H9 (cell line): ENCODE data around the gene TEK. TPM values are rescaled to one million over a fixed set of nuclear protein-coding genes. Genes with fewer than 3 reads are reported as not detected.

Source experiments
- DNase-seq: peaks from one replicate; pipeline ENCODE4 v3.0.0-alpha.2; 2017
- H2AFZ ChIP-seq: one replicate; pipeline ENCODE4 v1.6.1; 2013; ENCODE audit warnings: mild to moderate bottlenecking, low read length, control low read depth, moderate library complexity
- H2AK5ac ChIP-seq: 2 replicates; pipeline ENCODE4 v1.6.1; 2013; ENCODE audit warnings: low read length, control low read depth, mixed read lengths; ENCODE audit not compliant: insufficient read length
- H2BK120ac ChIP-seq: one replicate; pipeline ENCODE4 v1.6.1; 2013; ENCODE audit warnings: low read depth, mild to moderate bottlenecking, low read length, control low read depth, inconsistent platforms; ENCODE audit not compliant: poor library complexity, severe bottlenecking
- H2BK12ac ChIP-seq: 2 replicates; pipeline ENCODE4 v1.6.1; 2013; ENCODE audit warnings: low read length, control low read depth, mixed read lengths, low read depth; ENCODE audit not compliant: insufficient read length
- H2BK15ac ChIP-seq: 2 replicates; pipeline ENCODE4 v1.6.1; 2013; ENCODE audit warnings: low read depth, low read length, control low read depth
- H2BK20ac ChIP-seq: one replicate; pipeline ENCODE4 v1.6.1; 2013; ENCODE audit warnings: low read depth, mild to moderate bottlenecking, low read length, control low read depth, inconsistent platforms; ENCODE audit not compliant: poor library complexity, severe bottlenecking
- H2BK5ac ChIP-seq: 2 replicates; pipeline ENCODE4 v1.6.1; 2013; ENCODE audit warnings: low read length, control low read depth, mixed read lengths; ENCODE audit not compliant: insufficient read length
- H3K14ac ChIP-seq: 2 replicates; pipeline ENCODE4 v1.6.1; 2013; ENCODE audit warnings: low read length, control low read depth; ENCODE audit not compliant: insufficient read depth
- H3K18ac ChIP-seq: 2 replicates; pipeline ENCODE4 v1.6.1; 2013; ENCODE audit warnings: low read depth, mild to moderate bottlenecking, mixed read lengths, low read length, control low read depth; ENCODE audit not compliant: insufficient read length
- H3K23ac ChIP-seq: 2 replicates; pipeline ENCODE4 v1.6.1; 2013; ENCODE audit warnings: low read length, control low read depth, mixed read lengths, low read depth; ENCODE audit not compliant: insufficient read length
- H3K23me2 ChIP-seq: 2 replicates; pipeline ENCODE4 v1.6.1; 2013; ENCODE audit warnings: low read depth, mild to moderate bottlenecking, mixed read lengths, low read length, control low read depth; ENCODE audit not compliant: insufficient read length, poor library complexity, severe bottlenecking
- H3K27ac ChIP-seq: 2 replicates; pipeline ENCODE4 v1.5.1; 2013; ENCODE audit warnings: low read length, control low read depth, mixed read lengths, low read depth; ENCODE audit not compliant: insufficient read length
- H3K27me3 ChIP-seq: 2 replicates; pipeline ENCODE4 v1.6.1; 2013; ENCODE audit warnings: low read length, control low read depth, inconsistent platforms; ENCODE audit not compliant: insufficient read depth
- H3K4ac ChIP-seq: 2 replicates; pipeline ENCODE4 v1.6.1; 2013; ENCODE audit warnings: low read depth, mild to moderate bottlenecking, control low read depth, inconsistent platforms, low read length, moderate library complexity
- H3K4me1 ChIP-seq: 2 replicates; pipeline ENCODE4 v1.6.1; 2013; ENCODE audit warnings: low read length, control low read depth, inconsistent platforms; ENCODE audit not compliant: insufficient read depth
- H3K4me2 ChIP-seq: 2 replicates; pipeline ENCODE4 v1.6.1; 2013; ENCODE audit warnings: low read length, control low read depth, mixed read lengths; ENCODE audit not compliant: insufficient read length, insufficient read depth
- H3K56ac ChIP-seq: 2 replicates; pipeline ENCODE4 v1.6.1; 2013; ENCODE audit warnings: low read depth, mild to moderate bottlenecking, mixed read lengths, low read length, control low read depth; ENCODE audit not compliant: insufficient read length
- H3K79me1 ChIP-seq: 2 replicates; pipeline ENCODE4 v1.6.1; 2013; ENCODE audit warnings: low read depth, mild to moderate bottlenecking, moderate library complexity, low read length, control low read depth, inconsistent platforms; ENCODE audit not compliant: insufficient read depth, poor library complexity, severe bottlenecking
- H3K79me2 ChIP-seq: 2 replicates; pipeline ENCODE4 v1.6.1; 2013; ENCODE audit warnings: low read length, control low read depth, inconsistent platforms; ENCODE audit not compliant: insufficient read depth
- H3K9ac ChIP-seq: 2 replicates; pipeline ENCODE4 v1.6.1; 2013; ENCODE audit warnings: low read length, control low read depth, mixed read lengths; ENCODE audit not compliant: insufficient read length; ENCODE audit errors: extremely low read depth
- H3K9me3 ChIP-seq: one replicate; pipeline ENCODE4 v1.6.1; 2013; ENCODE audit warnings: low read depth, low read length, inconsistent platforms; ENCODE audit not compliant: control insufficient read depth
- H3T11ph ChIP-seq: one replicate; pipeline ENCODE4 v1.6.1; 2013; ENCODE audit warnings: mild to moderate bottlenecking, low read length, control low read depth, inconsistent platforms
- H4K20me1 ChIP-seq: one replicate; pipeline ENCODE4 v1.6.1; 2013; ENCODE audit not compliant: control insufficient read depth, insufficient read length, insufficient read depth
- H4K5ac ChIP-seq: 2 replicates; pipeline ENCODE4 v1.6.1; 2013; ENCODE audit warnings: low read depth, mild to moderate bottlenecking, mixed read lengths, low read length, control low read depth; ENCODE audit not compliant: insufficient read length
- H4K8ac ChIP-seq: replicated peaks from 2 replicates; pipeline ENCODE4 v1.6.1; 2013; ENCODE audit warnings: low read length, control low read depth, mixed read lengths, low read depth; ENCODE audit not compliant: insufficient read length
- H4K91ac ChIP-seq: 2 replicates; pipeline ENCODE4 v1.6.1; 2013; ENCODE audit warnings: low read depth, mild to moderate bottlenecking, moderate library complexity, mixed read lengths, low read length, control low read depth; ENCODE audit not compliant: insufficient read length
- H3K27ac Mint-ChIP-seq, 3 experiments: 2 replicates in 2 of 3; 3 replicates in 1 of 3; pipeline ENCODE4 v1.8.0; 2020 to 2021; ENCODE audit warnings: mixed read lengths in 3 of 3, mild to moderate bottlenecking in 1 of 3, moderate library complexity in 1 of 3
- H3K27me3 Mint-ChIP-seq: 2 replicates; pipeline ENCODE4 v1.8.0; 2021; ENCODE audit warnings: low read depth, mild to moderate bottlenecking, moderate library complexity, mixed read lengths
- H3K36me3 Mint-ChIP-seq, 3 experiments: 2 replicates in 2 of 3; 3 replicates in 1 of 3; pipeline ENCODE4 v1.8.0; 2020 to 2021; ENCODE audit warnings: low read depth in 3 of 3, mixed read lengths in 3 of 3; ENCODE audit not compliant: insufficient read depth in 1 of 3
- H3K4me1 Mint-ChIP-seq, 2 experiments: 2 replicates each; pipeline ENCODE4 v1.8.0; 2020; ENCODE audit warnings: mixed read lengths in 2 of 2
- H3K4me3 Mint-ChIP-seq, 2 experiments: 2 replicates in 1 of 2; 3 replicates in 1 of 2; pipeline ENCODE4 v1.8.0; 2020 to 2021; ENCODE audit warnings: mild to moderate bottlenecking in 2 of 2, mixed read lengths in 2 of 2, moderate library complexity in 1 of 2
- H3K9me3 Mint-ChIP-seq, 2 experiments: 2 replicates in 1 of 2; 3 replicates in 1 of 2; pipeline ENCODE4 v1.8.0; 2020; ENCODE audit warnings: mild to moderate bottlenecking in 2 of 2, mixed read lengths in 2 of 2, moderate library complexity in 1 of 2
- CTCF ChIP-seq: fragments of 200-600 bp; sonication (generic); conservative IDR thresholded peaks from 3 replicates; pipeline ENCODE4 v1.8.0; 2021; ENCODE audit warnings: antibody characterized with exemption, mild to moderate bottlenecking
- WGBS: extraction: QIAGEN DNeasy Blood & Tissue Kit; methylation state at CpG from one replicate; pipeline ENCODE4 v1.1.7; 2013; ENCODE audit warnings: missing lambda C conversion rate, low lambda C conversion rate, mixed read lengths; ENCODE audit not compliant: insufficient read length; ENCODE audit errors: extremely low coverage; 5-methylcytosine and 5-hydroxymethylcytosine counted together
- total RNA-seq: library from RNA; stranded (reverse); gene quantifications from 2 replicates; pipeline ENCODE4 v1.2.1, GENCODE V29; 2021

The TEK gene
- total RNA-seq, 1 experiment from 2014 or later, result 1.8 TPM

GRCh38 chr9:27210588-27210987 lies 101.6 kb downstream of the TEK start:
- Histone ChIP-seq H3T11ph (no peak overlapping the region), H3K4me2 (no peak overlapping the region), H2BK120ac (no peak overlapping the region), H2AK5ac (no peak overlapping the region), H3K4ac (no peak overlapping the region), H3K23ac (no peak overlapping the region), H3K4me1 (no peaks in the 10 kb centered on the region), H3K18ac (no peak overlapping the region), H3K14ac (no peak overlapping the region), H4K91ac (no peak overlapping the region), H4K20me1 (no peaks in the 10 kb centered on the region), H2BK12ac (no peak overlapping the region), H3K56ac (no peak overlapping the region), H2BK5ac (no peak overlapping the region), H3K79me2 (no peaks in the 10 kb centered on the region), H4K8ac (no peak overlapping the region), H3K27ac (no peak overlapping the region), H3K9ac (no peak overlapping the region), H2BK15ac (no peak overlapping the region), H3K9me3 (no peaks in the 10 kb centered on the region), H2AFZ (no peak overlapping the region), H2BK20ac (no peak overlapping the region), H3K27me3 (no peaks in the 10 kb centered on the region), H3K79me1 (no peaks in the 10 kb centered on the region), H4K5ac (no peak overlapping the region), H3K23me2 (no peaks in the 10 kb centered on the region)
- Mint-ChIP-seq H3K36me3 (0 out of 7 replicates have a peak, but pooled peaks cover 0 to 4% (median 0%) of the 10 kb centered on the region in 3 experiments), H3K9me3 (no peaks in the 10 kb centered on the region), H3K27me3 (no peaks in the 10 kb centered on the region), H3K4me1 (peaks cover 0 to 3% of the 10 kb centered on the region in 2 experiments; a peak in 1 of 4 replicates), H3K4me3 (no peak overlapping the region), H3K27ac (no peak overlapping the region; a peak in 1 of 7 replicates)
- no peak for TF ChIP-seq CTCF
- no peak for DNase-seq
- no CpG with 5 or more reads among the region's 7 CpGs for WGBS
